Neural progenitor cell (in vitro differentiated cells): ENCODE measurements around the gene HHAT. TPM values are rescaled to one million over a fixed set of nuclear protein-coding genes. Genes with fewer than 3 reads are reported as not detected.

Experiments
- DNase-seq: peaks from one replicate; pipeline ENCODE4 v3.0.0-alpha.2; 2016; ENCODE audit warnings: low spot score
- H2AFZ ChIP-seq: fragments of 200-600 bp; sonication (generic); replicated peaks from 2 replicates; pipeline ENCODE4 v1.6.1; 2016; ENCODE audit warnings: antibody characterized with exemption
- H3F3A ChIP-seq: fragments of 200-600 bp; sonication (generic); 2 replicates; pipeline ENCODE4 v1.6.1; 2016; ENCODE audit warnings: antibody characterized with exemption, low read depth
- H3K27ac ChIP-seq: fragments of 200-600 bp; sonication (generic); 2 replicates; pipeline ENCODE4 v1.5.1; 2016; ENCODE audit warnings: mild to moderate bottlenecking
- H3K27me3 ChIP-seq: fragments of 200-600 bp; sonication (generic); 2 replicates; pipeline ENCODE4 v1.6.1; 2016; ENCODE audit warnings: mild to moderate bottlenecking, moderate library complexity
- H3K36me3 ChIP-seq: fragments of 200-600 bp; sonication (generic); 2 replicates; pipeline ENCODE4 v1.5.1; 2016
- H3K4me1 ChIP-seq: fragments of 200-600 bp; sonication (generic); 2 replicates; pipeline ENCODE4 v1.6.1; 2016; ENCODE audit warnings: mixed run types
- H3K4me2 ChIP-seq: fragments of 200-600 bp; sonication (generic); 2 replicates; pipeline ENCODE4 v1.6.1; 2016
- H3K4me3 ChIP-seq: fragments of 200-600 bp; sonication (generic); 2 replicates; pipeline ENCODE4 v1.5.1; 2016
- H3K79me2 ChIP-seq: fragments of 200-600 bp; sonication (generic); 2 replicates; pipeline ENCODE4 v1.6.1; 2016; ENCODE audit warnings: low read depth
- H3K9ac ChIP-seq: fragments of 200-600 bp; sonication (generic); 2 replicates; pipeline ENCODE4 v1.6.1; 2016
- H3K9me3 ChIP-seq: fragments of 200-600 bp; sonication (generic); 2 replicates; pipeline ENCODE4 v1.5.1; 2016; ENCODE audit warnings: low read depth
- H4K20me1 ChIP-seq: fragments of 200-600 bp; sonication (generic); 2 replicates; pipeline ENCODE4 v1.6.1; 2016; ENCODE audit warnings: low read depth
- H3K27ac Mint-ChIP-seq: 3 replicates; pipeline ENCODE4 v1.8.0; 2021; ENCODE audit warnings: mixed read lengths
- H3K27me3 Mint-ChIP-seq: 2 replicates; pipeline ENCODE4 v1.8.0; 2022; ENCODE audit warnings: low read depth, mild to moderate bottlenecking, inconsistent platforms, moderate library complexity, mixed read lengths; ENCODE audit not compliant: insufficient read depth
- H3K36me3 Mint-ChIP-seq: 3 replicates; pipeline ENCODE4 v1.8.0; 2021; ENCODE audit warnings: mixed read lengths
- H3K4me1 Mint-ChIP-seq: 3 replicates; pipeline ENCODE4 v1.8.0; 2021; ENCODE audit warnings: mixed read lengths
- H3K4me3 Mint-ChIP-seq: 3 replicates; pipeline ENCODE4 v1.8.0; 2021; ENCODE audit warnings: mild to moderate bottlenecking, moderate library complexity, mixed read lengths
- H3K9me3 Mint-ChIP-seq: 3 replicates; pipeline ENCODE4 v1.8.0; 2020; ENCODE audit warnings: mixed read lengths
- EZH2 ChIP-seq: fragments of 200-600 bp; sonication (generic); IDR thresholded peaks from 2 replicates; pipeline ENCODE4 v1.6.1; 2017; ENCODE audit warnings: antibody characterized with exemption, mild to moderate bottlenecking, moderate library complexity
- EZH2phosphoT487 ChIP-seq: fragments of 200-600 bp; sonication (generic); IDR thresholded peaks from 2 replicates; pipeline ENCODE4 v1.6.1; 2017; ENCODE audit warnings: antibody characterized with exemption
- total RNA-seq: library from RNA; depleted of rRNA; stranded (reverse); fragments of >200 nt; gene quantifications from 2 replicates; pipeline ENCODE4 v1.2.3, GENCODE V29; 2015; ENCODE audit warnings: low replicate concordance
- TF ChIP-seq, protein P1 (sequence below): fragments of 200-600 bp; sonication (generic); IDR thresholded peaks from 2 replicates; pipeline ENCODE4 v1.5.1; 2017; ENCODE audit warnings: antibody characterized with exemption, mild to moderate bottlenecking

Gene HHAT
- total RNA-seq, 1 donor from 2014 or later: 10.3 TPM

DNA sequence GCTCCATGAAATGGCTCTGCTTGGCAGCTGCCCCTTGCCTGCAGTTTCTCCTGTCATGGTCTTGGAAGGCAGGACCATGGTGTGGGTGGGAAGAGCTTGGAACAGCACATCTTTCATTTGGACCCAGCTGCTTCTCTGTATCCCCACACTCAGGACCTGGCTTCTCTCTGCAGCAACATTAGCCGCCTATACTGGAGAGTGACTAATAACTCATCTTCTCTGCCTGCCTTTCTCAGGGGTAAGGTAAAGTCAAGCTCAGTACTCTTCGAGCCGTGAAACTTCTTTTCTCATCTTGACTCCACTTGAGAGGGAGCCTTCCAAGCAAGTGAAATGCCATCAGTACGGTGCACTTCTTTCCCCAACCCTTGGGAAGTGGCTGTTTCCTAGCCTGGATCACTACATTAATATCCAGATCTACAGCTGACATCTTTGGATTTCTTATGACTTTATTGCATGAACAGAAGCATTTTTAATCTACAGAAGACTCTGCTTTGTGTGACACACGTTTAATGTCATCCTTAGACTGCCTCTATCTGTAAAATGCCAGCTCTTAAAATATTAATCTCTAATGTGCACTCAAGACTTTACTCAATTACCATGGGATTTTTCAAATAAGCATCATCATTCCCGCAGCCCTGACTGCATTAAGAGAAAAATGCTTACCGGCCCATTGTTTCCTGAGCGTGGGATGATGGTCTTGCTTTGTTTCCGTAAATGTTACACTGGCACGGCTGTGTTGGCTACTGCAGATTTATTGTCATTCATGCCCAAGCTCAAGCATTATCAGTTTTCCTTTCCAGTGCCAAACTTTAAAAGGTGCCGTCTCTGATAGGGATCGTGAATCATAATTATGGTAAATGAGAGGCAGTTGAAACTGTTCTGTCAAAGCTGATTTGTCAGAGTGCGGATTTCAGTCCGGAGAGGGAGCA is 242.9 kb downstream of the HHAT start:
- peaks cover 6% of the 10 kb centered on the region for H3K27me3 Mint-ChIP-seq

DNA sequence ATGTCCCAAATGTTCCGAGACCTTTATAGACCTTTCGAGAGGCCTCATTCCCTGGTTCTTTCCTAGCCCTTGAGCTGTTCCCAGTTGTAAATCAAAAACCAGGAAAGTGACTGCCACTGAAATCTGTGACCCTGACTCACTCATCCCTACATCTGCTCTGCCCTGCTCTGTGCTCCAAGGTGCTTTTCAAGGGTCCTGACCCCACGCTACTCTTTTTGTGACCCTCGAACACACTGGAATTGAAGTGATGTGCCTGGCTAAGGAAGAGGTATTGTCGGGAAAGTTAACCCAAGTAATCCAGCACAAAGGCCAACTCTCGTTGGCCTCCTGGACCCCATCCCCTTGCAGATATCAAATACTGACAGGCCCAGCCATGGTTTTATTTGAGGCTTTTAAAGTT is 244.4 kb downstream of the HHAT start:
- Histone ChIP-seq H3K9me3 (no peaks in the 10 kb centered on the region), H3K27ac (no peak overlapping the region), H3K36me3 (peaks cover 3% of the 10 kb centered on the region), H2AFZ (no peak overlapping the region), H3K27me3 (no peaks in the 10 kb centered on the region), H3K79me2 (no peaks in the 10 kb centered on the region), H3K4me2 (no peak overlapping the region), H3F3A (no peaks in the 10 kb centered on the region), H4K20me1 (no peaks in the 10 kb centered on the region), H3K9ac (no peak overlapping the region), H3K4me1 (no peaks in the 10 kb centered on the region), H3K4me3 (no peak overlapping the region)
- peaks cover 5% of the 10 kb centered on the region for H3K36me3 Mint-ChIP-seq
- H3K4me1 Mint-ChIP-seq: peaks cover 13% of the 10 kb centered on the region
- peaks cover 6% of the 10 kb centered on the region for H3K27me3 Mint-ChIP-seq
- TF ChIP-seq EZH2phosphoT487: no peak
- TF ChIP-seq EZH2: no peak
- TF ChIP-seq, protein P1, sequence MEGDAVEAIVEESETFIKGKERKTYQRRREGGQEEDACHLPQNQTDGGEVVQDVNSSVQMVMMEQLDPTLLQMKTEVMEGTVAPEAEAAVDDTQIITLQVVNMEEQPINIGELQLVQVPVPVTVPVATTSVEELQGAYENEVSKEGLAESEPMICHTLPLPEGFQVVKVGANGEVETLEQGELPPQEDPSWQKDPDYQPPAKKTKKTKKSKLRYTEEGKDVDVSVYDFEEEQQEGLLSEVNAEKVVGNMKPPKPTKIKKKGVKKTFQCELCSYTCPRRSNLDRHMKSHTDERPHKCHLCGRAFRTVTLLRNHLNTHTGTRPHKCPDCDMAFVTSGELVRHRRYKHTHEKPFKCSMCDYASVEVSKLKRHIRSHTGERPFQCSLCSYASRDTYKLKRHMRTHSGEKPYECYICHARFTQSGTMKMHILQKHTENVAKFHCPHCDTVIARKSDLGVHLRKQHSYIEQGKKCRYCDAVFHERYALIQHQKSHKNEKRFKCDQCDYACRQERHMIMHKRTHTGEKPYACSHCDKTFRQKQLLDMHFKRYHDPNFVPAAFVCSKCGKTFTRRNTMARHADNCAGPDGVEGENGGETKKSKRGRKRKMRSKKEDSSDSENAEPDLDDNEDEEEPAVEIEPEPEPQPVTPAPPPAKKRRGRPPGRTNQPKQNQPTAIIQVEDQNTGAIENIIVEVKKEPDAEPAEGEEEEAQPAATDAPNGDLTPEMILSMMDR: no peak
- DNase-seq: no peak
- no peak overlapping the region for H3K4me3 Mint-ChIP-seq
- peaks cover 8% of the 10 kb centered on the region for H3K9me3 Mint-ChIP-seq
- H3K27ac Mint-ChIP-seq: no peak overlapping the region

More for the DNA sequence above, 242.9 kb downstream of the HHAT start:
- no peaks in the 10 kb centered on the region for H3F3A ChIP-seq
- Mint-ChIP-seq H3K9me3 (no peaks in the 10 kb centered on the region), H3K36me3 (no peaks in the 10 kb centered on the region), H3K4me1 (peaks cover 13% of the 10 kb centered on the region), H3K4me3 (no peak overlapping the region), H3K27ac (no peak overlapping the region)
- no peak overlapping the region for H3K4me2 ChIP-seq
- TF ChIP-seq EZH2phosphoT487 (no peak), EZH2 (no peak)
- TF ChIP-seq, protein P1: no peak
- no peak overlapping the region for H3K9ac ChIP-seq
- no peaks in the 10 kb centered on the region for H4K20me1 ChIP-seq
- H3K79me2 ChIP-seq: no peaks in the 10 kb centered on the region
- H3K4me1 ChIP-seq: no peaks in the 10 kb centered on the region
- no peak overlapping the region for H3K27ac ChIP-seq
- H3K27me3 ChIP-seq: no peaks in the 10 kb centered on the region
- H3K4me3 ChIP-seq: no peak overlapping the region
- no peak for DNase-seq
- no peaks in the 10 kb centered on the region for H3K36me3 ChIP-seq
- no peaks in the 10 kb centered on the region for H3K9me3 ChIP-seq
- no peak overlapping the region for H2AFZ ChIP-seq

DNA sequence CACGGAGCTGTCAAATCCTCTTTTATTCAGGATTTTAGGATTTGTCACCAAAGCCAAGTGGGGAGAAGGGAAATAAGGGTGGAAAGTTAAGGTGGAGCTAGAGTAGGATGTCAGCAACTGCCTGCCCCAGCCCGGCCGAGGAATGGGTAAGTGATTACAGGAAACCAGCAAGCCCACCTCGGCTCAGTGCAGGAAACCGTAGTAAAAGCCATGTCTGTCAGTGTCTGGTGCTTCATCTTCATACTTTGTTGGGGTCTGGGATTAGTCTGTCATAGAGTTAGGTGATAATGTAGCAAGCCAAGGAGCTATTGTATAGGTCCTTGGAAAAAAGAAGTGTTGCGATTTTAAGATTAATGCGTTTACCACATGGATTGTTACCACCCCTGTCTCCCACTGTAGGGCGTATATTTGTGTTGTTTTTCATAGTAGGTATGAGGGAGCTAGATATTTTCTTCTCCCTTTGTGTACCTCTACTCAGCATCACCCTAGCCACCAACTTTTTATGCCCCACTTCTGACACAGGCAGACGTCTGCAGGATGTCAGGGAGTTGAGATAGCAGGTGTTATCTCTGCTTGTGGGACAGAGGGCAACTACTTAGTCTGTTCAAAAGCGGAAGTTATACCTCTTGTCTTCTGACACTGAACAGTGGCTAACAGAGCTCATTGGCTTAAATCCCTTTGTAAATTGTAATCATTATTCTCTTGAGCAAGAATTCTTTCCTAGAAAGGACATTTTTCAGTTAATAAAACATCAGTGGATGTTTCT is 253.7 kb downstream of the HHAT start:
- Mint-ChIP-seq H3K9me3 (peaks cover 3% of the 10 kb centered on the region), H3K27ac (no peak overlapping the region)
- H3K27ac ChIP-seq: no peak overlapping the region

More for the DNA sequence above, 253.7 kb downstream of the HHAT start:
- no peak for DNase-seq
- Histone ChIP-seq H3K9me3 (no peaks in the 10 kb centered on the region), H3K4me1 (no peaks in the 10 kb centered on the region), H3F3A (no peaks in the 10 kb centered on the region), H3K9ac (no peak overlapping the region), H3K4me2 (no peak overlapping the region), H4K20me1 (no peaks in the 10 kb centered on the region), H2AFZ (no peak overlapping the region), H3K27me3 (no peaks in the 10 kb centered on the region), H3K4me3 (no peak overlapping the region), H3K79me2 (no peaks in the 10 kb centered on the region), H3K36me3 (no peaks in the 10 kb centered on the region)
- no peaks in the 10 kb centered on the region for H3K27me3 Mint-ChIP-seq
- peaks cover 3% of the 10 kb centered on the region for H3K4me1 Mint-ChIP-seq
- H3K4me3 Mint-ChIP-seq: no peak overlapping the region
- TF ChIP-seq EZH2 (no peak), EZH2phosphoT487 (no peak)
- TF ChIP-seq, protein P1: no peak
- peaks cover under 1% of the 10 kb centered on the region for H3K36me3 Mint-ChIP-seq
